Esophagus squamous epithelium (tissue), 5 donors: ENCODE measurements around the gene S100A11. TPM values are rescaled to one million over a fixed set of nuclear protein-coding genes. Genes with fewer than 3 reads are reported as not detected.

ENCODE experiments used
- DNase-seq: peaks from one replicate; lab custom pipeline; 2025; lab: John Stamatoyannopoulos, UW
- H3K27ac ChIP-seq, 4 donors: fragments of 200-600 bp; sonication (generic); one replicate each; pipeline ENCODE4 v1.5.1; 2016 to 2019; ENCODE audit warnings: mild to moderate bottlenecking in 1 of 4
- H3K27me3 ChIP-seq, 4 donors: fragments of 200-600 bp; sonication (generic); 1 replicate in 3 of 4; 2 replicates in 1 of 4; pipeline versions ENCODE4 v1.5.1 to v1.6.0; 2017 to 2021; ENCODE audit warnings: antibody characterized with exemption in 1 of 4
- H3K36me3 ChIP-seq, 3 donors: fragments of 200-600 bp; sonication (generic); one replicate each; pipeline ENCODE4 v1.5.1; 2016 to 2019
- H3K4me1 ChIP-seq, 3 donors: fragments of 200-600 bp; sonication (generic); one replicate each; pipeline ENCODE4 v1.5.1; 2017 to 2019
- H3K4me3 ChIP-seq, 4 donors: fragments of 200-600 bp; sonication (generic); 1 replicate in 3 of 4; 2 replicates in 1 of 4; pipeline ENCODE4 v1.5.1; 2016 to 2019; ENCODE audit warnings: mild to moderate bottlenecking in 2 of 4, moderate library complexity in 1 of 4
- H3K9me3 ChIP-seq, 3 donors: fragments of 200-600 bp; sonication (generic); one replicate each; pipeline ENCODE4 v1.5.1; 2016 to 2019
- CTCF ChIP-seq, 6 experiments: fragments of 450-650 bp in 4 of 6; fragments of 200-600 bp in 2 of 6; sonication (generic) in 2 of 6; IDR thresholded peaks; one replicate each; pipeline ENCODE4 v1.5.1; 2016 to 2019; ENCODE audit warnings: antibody characterized with exemption in 6 of 6, mild to moderate bottlenecking in 4 of 6, moderate library complexity in 4 of 6
- POLR2A ChIP-seq, 4 donors: fragments of 450-650 bp; IDR thresholded peaks; one replicate each; pipeline ENCODE4 v1.6.1; 2017; ENCODE audit warnings: antibody characterized with exemption in 4 of 4, mild to moderate bottlenecking in 4 of 4, moderate library complexity in 3 of 4
- WGBS, 2 donors: methylation state at CpG; one replicate each; pipeline ENCODE4 v1.1.5; 2018; 5-methylcytosine and 5-hydroxymethylcytosine counted together
- intact Hi-C: fragments of 100-400 bp; cut with DNase I; formaldehyde crosslinking; loops from one replicate; pipeline ENCODE4 v1.15.0; 2022
- total RNA-seq, 4 donors: library from RNA; depleted of rRNA; stranded (reverse); fragments of >200 nt; gene quantifications; one replicate each; pipeline ENCODE4 v1.1.0, GENCODE V29; 2016
- donor health status: DM: yes; HTN: yes; CAD: no.

Gene S100A11
- total RNA-seq, 4 donors from 2014 or later = 900 to 2,319 (median 1,590) TPM

GRCh38 chr1:152026895-152027294 is 9.9 kb downstream of the S100A11 start:
- DNase-seq = no peak
- Histone ChIP-seq H3K4me3 (no peak overlapping the region), H3K36me3 (peaks cover 2 to 21% (median 5%) of the 10 kb centered on the region in 3 donors), H3K27me3 (no peaks in the 10 kb centered on the region), H3K9me3 (no peaks in the 10 kb centered on the region), H3K4me1 (peaks cover 9 to 52% (median 16%) of the 10 kb centered on the region in 3 donors), H3K27ac (no peak overlapping the region)
- TF ChIP-seq CTCF (IDR thresholded peaks at IDR 0.05) = no peak
- no peak for TF ChIP-seq POLR2A (IDR thresholded peaks at IDR 0.05)
- 57 to 61% methylated on average over 3 of the region's 3 CpGs for WGBS, 2 donors
- intact Hi-C loops = no loop called here

- Histone ChIP-seq H3K4me3 (peak overlapping the region in 1 of 4 donors; percentile 3), H3K27ac (peak overlapping the region; percentile 73 to 90 (median 76)), H3K36me3 (no peaks in the 10 kb centered on the region), H3K4me1 (peaks cover 9 to 43% (median 12%) of the 10 kb centered on the region in 3 donors), H3K9me3 (no peaks in the 10 kb centered on the region), H3K27me3 (no peaks in the 10 kb centered on the region)
- no peak for TF ChIP-seq POLR2A (IDR thresholded peaks at IDR 0.05)
- no peak for TF ChIP-seq CTCF (IDR thresholded peaks at IDR 0.05)
- intact Hi-C loops = no loop called here
- DNase-seq = no peak
- WGBS, 2 donors = 43 to 46% methylated on average over 3 to 4 of the region's 4 CpGs
Observed at GRCh38 chr1:152024223-152024622, 12.6 kb downstream of the S100A11 start.

- DNase-seq = no peak
- H3K36me3 ChIP-seq = no peaks in the 10 kb centered on the region
- WGBS, 2 donors = 74 to 85% methylated on average over 4 of the region's 4 CpGs
- intact Hi-C loops = no loop called here
- no peak overlapping the region for H3K4me3 ChIP-seq
- H3K27ac ChIP-seq = peak overlapping the region; percentile 70 to 90 (median 76)
- TF ChIP-seq CTCF (IDR thresholded peaks at IDR 0.05) = no peak
- no peak for TF ChIP-seq POLR2A (IDR thresholded peaks at IDR 0.05)
- H3K4me1 ChIP-seq = peaks cover 9 to 38% (median 12%) of the 10 kb centered on the region in 3 donors
- no peaks in the 10 kb centered on the region for H3K27me3 ChIP-seq
- no peaks in the 10 kb centered on the region for H3K9me3 ChIP-seq
Observed at GRCh38 chr1:152023221-152023620, 13.6 kb downstream of the S100A11 start.

- Histone ChIP-seq H3K27me3 (no peaks in the 10 kb centered on the region), H3K36me3 (no peaks in the 10 kb centered on the region), H3K4me1 (peaks cover 9 to 38% (median 12%) of the 10 kb centered on the region in 3 donors), H3K27ac (peak overlapping the region in 2 of 4 donors; percentile 70 to 90), H3K9me3 (no peaks in the 10 kb centered on the region), H3K4me3 (no peak overlapping the region)
- intact Hi-C loops = no loop called here
- DNase-seq = no peak
- 47 to 72% methylated on average over 3 of the region's 3 CpGs for WGBS, 2 donors
- TF ChIP-seq CTCF (IDR thresholded peaks at IDR 0.05) = no peak
- no peak for TF ChIP-seq POLR2A (IDR thresholded peaks at IDR 0.05)
Observed at GRCh38 chr1:152022474-152022873, 14.3 kb downstream of the S100A11 start.

- intact Hi-C loops = no loop called here
- no peaks in the 10 kb centered on the region for H3K36me3 ChIP-seq
- peaks cover 9 to 38% (median 12%) of the 10 kb centered on the region in 3 donors for H3K4me1 ChIP-seq
- TF ChIP-seq CTCF (IDR thresholded peaks at IDR 0.05) (no peak), POLR2A (IDR thresholded peaks at IDR 0.05) (no peak)
- no peaks in the 10 kb centered on the region for H3K9me3 ChIP-seq
- whole genome bisulfite sequencing, 2 donors = 87 to 91% methylated on average over 7 of the region's 7 CpGs
- H3K4me3 ChIP-seq = no peak overlapping the region
- DNase-seq = no peak
- H3K27me3 ChIP-seq = no peaks in the 10 kb centered on the region
- H3K27ac ChIP-seq = peak overlapping the region in 2 of 4 donors; percentile 25 to 90
Observed at GRCh38 chr1:152021569-152021968, 15.2 kb downstream of the S100A11 start.
